ENCODE results near the gene C3orf80. TPM values are rescaled to one million over a fixed set of nuclear protein-coding genes. Genes with fewer than 3 reads are reported as not detected.

The C3orf80 gene
- polyA plus RNA-seq, 1 of the 3 experiments (the other 2 are of a cell fraction): not detected

DNA sequence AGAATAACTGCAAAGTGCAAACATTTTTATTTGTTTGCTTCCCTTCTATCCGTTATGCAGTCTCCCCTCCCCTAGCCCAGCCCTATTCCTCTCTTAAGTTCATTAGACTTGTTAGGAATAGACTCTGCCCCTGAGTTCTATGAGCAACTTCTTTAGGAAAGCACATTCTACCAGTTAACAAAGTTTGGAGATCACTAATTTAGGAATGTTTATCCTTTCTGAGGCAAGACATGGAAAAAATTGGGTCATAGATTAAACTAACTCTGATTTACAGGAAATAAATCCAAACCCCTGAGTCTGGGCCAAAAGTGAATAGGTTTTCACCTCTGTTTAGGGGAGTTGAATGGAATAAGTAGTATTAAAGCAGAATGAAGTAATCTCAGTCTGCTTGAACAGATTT is 34.4 kb downstream of the C3orf80 start:
- Histone ChIP-seq H3K4me1 (ENCODE audit: control insufficient read depth in 1 of 2, insufficient read depth in 2 of 2, low read depth in 1 of 2, low read length in 1 of 2) (0 out of 4 replicates have a peak, but pooled peaks cover 0 to 3% of the 10 kb centered on the region in 2 experiments), H3K36me3 (replicated peaks in 1 of 2; ENCODE audit: control insufficient read depth in 1 of 2, insufficient read depth in 2 of 2, low read length in 1 of 2) (peaks cover 0 to 4% of the 10 kb centered on the region in 2 experiments), H4K20me1 (ENCODE audit: insufficient read depth) (no peaks in the 10 kb centered on the region), H3F3A (replicated peaks; ENCODE audit: insufficient read depth) (no peaks in the 10 kb centered on the region), H3K27me3 (ENCODE audit: insufficient read depth) (no peaks in the 10 kb centered on the region), H3K9ac (no peak overlapping the region), H2AFZ (ENCODE audit: low read depth) (no peak overlapping the region), H3K9me2 (no peaks in the 10 kb centered on the region), H3K27ac (ENCODE audit: low read depth in 2 of 2, low read length in 1 of 2) (no peak overlapping the region), H3K4me3 (ENCODE audit: low read depth in 2 of 2, low read length in 1 of 2) (no peak overlapping the region), H3K4me2 (no peak overlapping the region), H3K9me3 (no peaks in the 10 kb centered on the region), H3K79me2 (ENCODE audit: insufficient read depth) (no peaks in the 10 kb centered on the region)
- DNase-seq: no peak
- ChIA-PET CTCF (no interaction called here), POLR2A (no interaction called here)
- 92% methylated on average over 1 of the region's 1 CpG for WGBS (ENCODE audit: low lambda C conversion rate)
- TF ChIP-seq TAF1 (IDR thresholded peaks at IDR 0.05; ENCODE audit: borderline replicate concordance, low read depth, low read length) (no peak), SMC3 (IDR thresholded peaks at IDR 0.05; ENCODE audit: low read depth, low read length) (no peak), NRF1 (IDR thresholded peaks at IDR 0.05; ENCODE audit: low read depth, low read length) (no peak), RCOR1 (IDR thresholded peaks at IDR 0.05; ENCODE audit: low read length) (no peak), SIN3A (IDR thresholded peaks at IDR 0.05; ENCODE audit: borderline replicate concordance, low read depth, low read length) (no peak), YY1 (IDR thresholded peaks at IDR 0.05; ENCODE audit: low read depth) (no peak), FOXJ3 (CRISPR knock-in tag; IDR thresholded peaks at IDR 0.05) (no peak)
- TF ChIP-seq, protein P1, sequence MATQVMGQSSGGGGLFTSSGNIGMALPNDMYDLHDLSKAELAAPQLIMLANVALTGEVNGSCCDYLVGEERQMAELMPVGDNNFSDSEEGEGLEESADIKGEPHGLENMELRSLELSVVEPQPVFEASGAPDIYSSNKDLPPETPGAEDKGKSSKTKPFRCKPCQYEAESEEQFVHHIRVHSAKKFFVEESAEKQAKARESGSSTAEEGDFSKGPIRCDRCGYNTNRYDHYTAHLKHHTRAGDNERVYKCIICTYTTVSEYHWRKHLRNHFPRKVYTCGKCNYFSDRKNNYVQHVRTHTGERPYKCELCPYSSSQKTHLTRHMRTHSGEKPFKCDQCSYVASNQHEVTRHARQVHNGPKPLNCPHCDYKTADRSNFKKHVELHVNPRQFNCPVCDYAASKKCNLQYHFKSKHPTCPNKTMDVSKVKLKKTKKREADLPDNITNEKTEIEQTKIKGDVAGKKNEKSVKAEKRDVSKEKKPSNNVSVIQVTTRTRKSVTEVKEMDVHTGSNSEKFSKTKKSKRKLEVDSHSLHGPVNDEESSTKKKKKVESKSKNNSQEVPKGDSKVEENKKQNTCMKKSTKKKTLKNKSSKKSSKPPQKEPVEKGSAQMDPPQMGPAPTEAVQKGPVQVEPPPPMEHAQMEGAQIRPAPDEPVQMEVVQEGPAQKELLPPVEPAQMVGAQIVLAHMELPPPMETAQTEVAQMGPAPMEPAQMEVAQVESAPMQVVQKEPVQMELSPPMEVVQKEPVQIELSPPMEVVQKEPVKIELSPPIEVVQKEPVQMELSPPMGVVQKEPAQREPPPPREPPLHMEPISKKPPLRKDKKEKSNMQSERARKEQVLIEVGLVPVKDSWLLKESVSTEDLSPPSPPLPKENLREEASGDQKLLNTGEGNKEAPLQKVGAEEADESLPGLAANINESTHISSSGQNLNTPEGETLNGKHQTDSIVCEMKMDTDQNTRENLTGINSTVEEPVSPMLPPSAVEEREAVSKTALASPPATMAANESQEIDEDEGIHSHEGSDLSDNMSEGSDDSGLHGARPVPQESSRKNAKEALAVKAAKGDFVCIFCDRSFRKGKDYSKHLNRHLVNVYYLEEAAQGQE (IDR thresholded peaks at IDR 0.05; ENCODE audit: low read depth, low read length): no peak
- TF ChIP-seq, protein P2, sequence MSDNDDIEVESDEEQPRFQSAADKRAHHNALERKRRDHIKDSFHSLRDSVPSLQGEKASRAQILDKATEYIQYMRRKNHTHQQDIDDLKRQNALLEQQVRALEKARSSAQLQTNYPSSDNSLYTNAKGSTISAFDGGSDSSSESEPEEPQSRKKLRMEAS (IDR thresholded peaks at IDR 0.05; ENCODE audit: low read depth): no peak
- TF ChIP-seq, protein P3, sequence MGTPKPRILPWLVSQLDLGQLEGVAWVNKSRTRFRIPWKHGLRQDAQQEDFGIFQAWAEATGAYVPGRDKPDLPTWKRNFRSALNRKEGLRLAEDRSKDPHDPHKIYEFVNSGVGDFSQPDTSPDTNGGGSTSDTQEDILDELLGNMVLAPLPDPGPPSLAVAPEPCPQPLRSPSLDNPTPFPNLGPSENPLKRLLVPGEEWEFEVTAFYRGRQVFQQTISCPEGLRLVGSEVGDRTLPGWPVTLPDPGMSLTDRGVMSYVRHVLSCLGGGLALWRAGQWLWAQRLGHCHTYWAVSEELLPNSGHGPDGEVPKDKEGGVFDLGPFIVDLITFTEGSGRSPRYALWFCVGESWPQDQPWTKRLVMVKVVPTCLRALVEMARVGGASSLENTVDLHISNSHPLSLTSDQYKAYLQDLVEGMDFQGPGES (IDR thresholded peaks at IDR 0.05; ENCODE audit: low read depth, low read length): no peak
- TF ChIP-seq, protein P4, sequence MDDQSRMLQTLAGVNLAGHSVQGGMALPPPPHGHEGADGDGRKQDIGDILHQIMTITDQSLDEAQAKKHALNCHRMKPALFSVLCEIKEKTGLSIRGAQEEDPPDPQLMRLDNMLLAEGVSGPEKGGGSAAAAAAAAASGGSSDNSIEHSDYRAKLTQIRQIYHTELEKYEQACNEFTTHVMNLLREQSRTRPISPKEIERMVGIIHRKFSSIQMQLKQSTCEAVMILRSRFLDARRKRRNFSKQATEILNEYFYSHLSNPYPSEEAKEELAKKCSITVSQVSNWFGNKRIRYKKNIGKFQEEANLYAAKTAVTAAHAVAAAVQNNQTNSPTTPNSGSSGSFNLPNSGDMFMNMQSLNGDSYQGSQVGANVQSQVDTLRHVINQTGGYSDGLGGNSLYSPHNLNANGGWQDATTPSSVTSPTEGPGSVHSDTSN (IDR thresholded peaks at IDR 0.05): no peak

Measured in SK-N-SH (cell line).